ENCODE results near the gene FBXL13. TPM values are rescaled to one million over a fixed set of nuclear protein-coding genes. Genes with fewer than 3 reads are reported as not detected.
"Not testable (repeated sequence)": the region's sequence is repeated elsewhere in the genome, so short reads cannot be mapped to it uniquely, and the experiment has no call there.

The FBXL13 gene
- total RNA-seq, 4 donors from 2014 or later: 0.52 to 1.7 (median 1.1) TPM

GRCh38 chr7:103059471-103059870 is 15.1 kb downstream of the FBXL13 start:
- no peaks in the 10 kb centered on the region for H3K27me3 ChIP-seq
- 44% methylated on average over 2 of the region's 2 CpGs for WGBS
- H3K4me1 ChIP-seq: no peaks in the 10 kb centered on the region
- H3K27ac ChIP-seq (replicated peaks in 1 of 4): no peak overlapping the region
- no peak for DNase-seq (ENCODE audit: extremely low spot score)
- no peaks in the 10 kb centered on the region for H3K9me3 ChIP-seq
- no peak for TF ChIP-seq POLR2AphosphoS5 (IDR thresholded peaks at IDR 0.05)
- no peak for TF ChIP-seq CTCF (IDR thresholded peaks at IDR 0.05)
- TF ChIP-seq EP300 (IDR thresholded peaks at IDR 0.05): no peak
- H3K4me3 ChIP-seq: no peak overlapping the region
- intact Hi-C loops (cut with DNase I): no loop called here
- no peaks in the 10 kb centered on the region for H3K36me3 ChIP-seq

- intact Hi-C loops (cut with DNase I): no loop called here
- H3K4me3 ChIP-seq: no peak overlapping the region
Measured at GRCh38 chr7:103058122-103058521, 16.5 kb downstream of the FBXL13 start.

GRCh38 chr7:103056006-103056405 is 18.6 kb downstream of the FBXL13 start:
- not testable (repeated sequence) for DNase-seq (ENCODE audit: extremely low spot score)

More at GRCh38 chr7:103058122-103058521, 16.5 kb downstream of the FBXL13 start:
- Histone ChIP-seq H3K9me3 (no peaks in the 10 kb centered on the region), H3K27me3 (no peaks in the 10 kb centered on the region), H3K36me3 (no peaks in the 10 kb centered on the region), H3K27ac (replicated peaks in 1 of 4) (no peak overlapping the region), H3K4me1 (no peaks in the 10 kb centered on the region)
- TF ChIP-seq POLR2A (IDR thresholded peaks at IDR 0.05; ENCODE audit: low read depth) (no peak), EP300 (IDR thresholded peaks at IDR 0.05) (no peak), CTCF (IDR thresholded peaks at IDR 0.05) (no peak), POLR2AphosphoS5 (IDR thresholded peaks at IDR 0.05) (no peak)
- DNase-seq (ENCODE audit: extremely low spot score): no peak

GRCh38 chr7:103051519-103051918 is 23.1 kb downstream of the FBXL13 start:
- no peak for DNase-seq (ENCODE audit: extremely low spot score)
- WGBS: 95% methylated on average over 6 of the region's 6 CpGs
- Histone ChIP-seq H3K36me3 (no peaks in the 10 kb centered on the region), H3K27ac (replicated peaks in 1 of 4) (no peak overlapping the region), H3K4me3 (no peak overlapping the region), H3K27me3 (no peaks in the 10 kb centered on the region), H3K9me3 (no peaks in the 10 kb centered on the region), H3K4me1 (no peaks in the 10 kb centered on the region)
- TF ChIP-seq EP300 (IDR thresholded peaks at IDR 0.05) (no peak), POLR2AphosphoS5 (IDR thresholded peaks at IDR 0.05) (no peak), POLR2A (IDR thresholded peaks at IDR 0.05; ENCODE audit: low read depth) (no peak)
- intact Hi-C loops (cut with DNase I): no loop called here

More at GRCh38 chr7:103056006-103056405, 18.6 kb downstream of the FBXL13 start:
- H3K4me1 ChIP-seq; H3K27ac ChIP-seq (replicated peaks in 1 of 4); intact Hi-C loops (cut with DNase I); H3K27me3 ChIP-seq; H3K9me3 ChIP-seq; H3K36me3 ChIP-seq; H3K4me3 ChIP-seq: not testable (repeated sequence)
- WGBS: 89% methylated on average over 1 of the region's 1 CpG

- no peaks in the 10 kb centered on the region for H3K36me3 ChIP-seq
- WGBS: 90% methylated on average over 2 of the region's 2 CpGs
- peaks cover 0 to 4% (median 0%) of the 10 kb centered on the region in 4 donors for H3K9me3 ChIP-seq
- no peak for TF ChIP-seq POLR2A (IDR thresholded peaks at IDR 0.05; ENCODE audit: low read depth)
- TF ChIP-seq CTCF (IDR thresholded peaks at IDR 0.05): no peak
- TF ChIP-seq POLR2AphosphoS5 (IDR thresholded peaks at IDR 0.05): no peak
- TF ChIP-seq EP300 (IDR thresholded peaks at IDR 0.05): no peak
- no peak overlapping the region for H3K4me3 ChIP-seq
- no peaks in the 10 kb centered on the region for H3K4me1 ChIP-seq
- intact Hi-C loops (cut with DNase I): no loop called here
- no peak overlapping the region for H3K27ac ChIP-seq (replicated peaks in 1 of 4)
- H3K27me3 ChIP-seq: no peaks in the 10 kb centered on the region
- DNase-seq (ENCODE audit: extremely low spot score): no peak
Measured at GRCh38 chr7:103048833-103049232, 25.8 kb downstream of the FBXL13 start.

GRCh38 chr7:103041815-103042214 is 32.8 kb downstream of the FBXL13 start:
- intact Hi-C loops (cut with DNase I); H3K27me3 ChIP-seq; H3K36me3 ChIP-seq; DNase-seq (ENCODE audit: extremely low spot score); H3K4me1 ChIP-seq; H3K4me3 ChIP-seq; H3K27ac ChIP-seq (replicated peaks in 1 of 4): not testable (repeated sequence)
- WGBS: 84% methylated on average over 1 of the region's 1 CpG
- peaks cover 0 to 11% (median 0%) of the 10 kb centered on the region in 4 donors for H3K9me3 ChIP-seq

GRCh38 chr7:103037823-103038739 is 36.5 kb downstream of the FBXL13 start:
- 77% methylated on average over 20 of the region's 20 CpGs for WGBS
- H3K27ac ChIP-seq (replicated peaks in 1 of 4); H3K27me3 ChIP-seq; H3K9me3 ChIP-seq; H3K36me3 ChIP-seq; DNase-seq (ENCODE audit: extremely low spot score); H3K4me3 ChIP-seq; H3K4me1 ChIP-seq; intact Hi-C loops (cut with DNase I): not testable (repeated sequence)
